Measurements from ENCODE around the gene CCNG1.

GRCh38 chr5:163408311-163408923, 29.0 kb upstream of the CCNG1 start:
- TF ChIP-seq CTCF (IDR thresholded peaks at IDR 0.05; ENCODE audit: insufficient read depth, low read depth, low read length) (peak; percentile 93), EZH2 (IDR thresholded peaks at IDR 0.05; ENCODE audit: insufficient read depth, low read length) (no peak)

Data from astrocyte (in vitro differentiated cells and primary cell).